Suprapubic skin (tissue), 3 donors: ENCODE data around the gene RAPGEF6.

Experiments
- EP300 ChIP-seq: sonication (generic); formaldehyde crosslinking; IDR thresholded peaks from one replicate; pipeline ENCODE4 v1.6.1; 2017; ENCODE audit warnings: antibody characterized with exemption
- POLR2A ChIP-seq, 2 donors: fragments of 450-650 bp; IDR thresholded peaks; one replicate each; pipeline ENCODE4 v1.6.1; 2017; ENCODE audit warnings: antibody characterized with exemption in 2 of 2, mild to moderate bottlenecking in 2 of 2, moderate library complexity in 2 of 2
- TF ChIP-seq, protein P1 (sequence below), 2 donors: fragments of 200-600 bp in 1 of 2; fragments of 450-650 bp in 1 of 2; sonication (generic) in 1 of 2; IDR thresholded peaks; one replicate each; pipeline ENCODE4 v1.5.1; 2016 to 2019; ENCODE audit warnings: antibody characterized with exemption in 2 of 2, mild to moderate bottlenecking in 1 of 2, moderate library complexity in 1 of 2

DNA sequence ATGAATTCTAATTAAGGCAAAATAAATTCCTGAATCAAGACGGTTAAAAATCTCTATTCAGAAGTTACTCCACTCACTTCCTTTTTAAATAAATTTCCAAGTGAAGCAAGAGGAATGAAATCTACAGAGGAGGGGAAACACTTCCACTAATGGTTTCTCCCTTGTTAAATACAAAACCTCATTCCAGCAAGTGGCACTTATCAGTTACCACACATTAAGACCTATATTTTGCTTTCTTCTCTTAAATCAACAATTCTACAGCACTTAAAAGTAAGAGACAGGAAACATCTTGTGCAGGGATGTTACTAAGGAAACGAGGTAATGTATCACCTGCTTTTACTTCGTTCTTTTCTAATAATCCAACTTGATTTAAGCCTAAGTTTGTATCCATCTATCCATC is 172.6 kb downstream of the RAPGEF6 start:
- TF ChIP-seq, protein P1, sequence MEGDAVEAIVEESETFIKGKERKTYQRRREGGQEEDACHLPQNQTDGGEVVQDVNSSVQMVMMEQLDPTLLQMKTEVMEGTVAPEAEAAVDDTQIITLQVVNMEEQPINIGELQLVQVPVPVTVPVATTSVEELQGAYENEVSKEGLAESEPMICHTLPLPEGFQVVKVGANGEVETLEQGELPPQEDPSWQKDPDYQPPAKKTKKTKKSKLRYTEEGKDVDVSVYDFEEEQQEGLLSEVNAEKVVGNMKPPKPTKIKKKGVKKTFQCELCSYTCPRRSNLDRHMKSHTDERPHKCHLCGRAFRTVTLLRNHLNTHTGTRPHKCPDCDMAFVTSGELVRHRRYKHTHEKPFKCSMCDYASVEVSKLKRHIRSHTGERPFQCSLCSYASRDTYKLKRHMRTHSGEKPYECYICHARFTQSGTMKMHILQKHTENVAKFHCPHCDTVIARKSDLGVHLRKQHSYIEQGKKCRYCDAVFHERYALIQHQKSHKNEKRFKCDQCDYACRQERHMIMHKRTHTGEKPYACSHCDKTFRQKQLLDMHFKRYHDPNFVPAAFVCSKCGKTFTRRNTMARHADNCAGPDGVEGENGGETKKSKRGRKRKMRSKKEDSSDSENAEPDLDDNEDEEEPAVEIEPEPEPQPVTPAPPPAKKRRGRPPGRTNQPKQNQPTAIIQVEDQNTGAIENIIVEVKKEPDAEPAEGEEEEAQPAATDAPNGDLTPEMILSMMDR (IDR thresholded peaks at IDR 0.05) = no peak
- no peak for TF ChIP-seq POLR2A (IDR thresholded peaks at IDR 0.05)
- TF ChIP-seq EP300 = no peak
